Tibial nerve (tissue), 3 donors: ENCODE data around the gene APEH.

ENCODE experiments used
- POLR2A ChIP-seq, 2 donors: fragments of 450-650 bp; IDR thresholded peaks; one replicate each; pipeline ENCODE4 v1.6.1; 2017; ENCODE audit warnings: antibody characterized with exemption in 2 of 2, mild to moderate bottlenecking in 2 of 2, moderate library complexity in 2 of 2
- TF ChIP-seq, protein P1 (sequence below), 5 experiments: fragments of 200-600 bp in 3 of 5; fragments of 450-650 bp in 2 of 5; sonication (generic) in 3 of 5; IDR thresholded peaks; one replicate each; pipeline ENCODE4 v1.5.1; 2016 to 2019; ENCODE audit warnings: antibody characterized with exemption in 5 of 5, mild to moderate bottlenecking in 3 of 5, moderate library complexity in 2 of 5

DNA sequence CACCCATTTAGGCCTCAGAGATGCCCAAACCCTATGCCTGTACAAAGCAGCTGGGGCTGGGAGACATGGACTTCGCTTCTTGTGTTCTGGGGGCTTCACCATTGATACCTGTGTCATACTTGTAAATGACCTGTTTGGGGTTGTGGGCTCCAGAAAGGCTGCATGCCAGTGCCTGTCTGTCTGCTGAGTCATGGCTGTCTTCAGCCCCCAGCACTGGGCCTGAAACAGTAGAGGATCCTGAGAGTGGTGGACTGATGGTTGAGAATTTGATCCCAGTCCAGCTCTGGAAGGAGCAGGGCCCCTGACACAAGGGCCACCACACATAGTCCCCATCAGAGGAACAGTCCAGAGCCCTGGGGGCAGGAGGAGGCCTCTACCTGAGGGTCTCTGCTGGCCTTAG, 24.6 kb upstream of the APEH start:
- TF ChIP-seq, protein P1, sequence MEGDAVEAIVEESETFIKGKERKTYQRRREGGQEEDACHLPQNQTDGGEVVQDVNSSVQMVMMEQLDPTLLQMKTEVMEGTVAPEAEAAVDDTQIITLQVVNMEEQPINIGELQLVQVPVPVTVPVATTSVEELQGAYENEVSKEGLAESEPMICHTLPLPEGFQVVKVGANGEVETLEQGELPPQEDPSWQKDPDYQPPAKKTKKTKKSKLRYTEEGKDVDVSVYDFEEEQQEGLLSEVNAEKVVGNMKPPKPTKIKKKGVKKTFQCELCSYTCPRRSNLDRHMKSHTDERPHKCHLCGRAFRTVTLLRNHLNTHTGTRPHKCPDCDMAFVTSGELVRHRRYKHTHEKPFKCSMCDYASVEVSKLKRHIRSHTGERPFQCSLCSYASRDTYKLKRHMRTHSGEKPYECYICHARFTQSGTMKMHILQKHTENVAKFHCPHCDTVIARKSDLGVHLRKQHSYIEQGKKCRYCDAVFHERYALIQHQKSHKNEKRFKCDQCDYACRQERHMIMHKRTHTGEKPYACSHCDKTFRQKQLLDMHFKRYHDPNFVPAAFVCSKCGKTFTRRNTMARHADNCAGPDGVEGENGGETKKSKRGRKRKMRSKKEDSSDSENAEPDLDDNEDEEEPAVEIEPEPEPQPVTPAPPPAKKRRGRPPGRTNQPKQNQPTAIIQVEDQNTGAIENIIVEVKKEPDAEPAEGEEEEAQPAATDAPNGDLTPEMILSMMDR (IDR thresholded peaks at IDR 0.05) = no peak
- no peak for TF ChIP-seq POLR2A (IDR thresholded peaks at IDR 0.05)
